HCT116 (cell line): ENCODE data around the gene RUNX2. TPM values are rescaled to one million over a fixed set of nuclear protein-coding genes. Genes with fewer than 3 reads are reported as not detected.
A peak's percentile ranks its signal among the peaks of the same experiment; 100 is the strongest.

Source experiments
- ATAC-seq: fragments of 200-7000 bp; cut with Tn5 transposase; 2 replicates; pipeline ENCODE4 v1.9.1; 2020; ENCODE audit warnings: mild to moderate bottlenecking, moderate library complexity
- BruUV-seq: library from RNA; stranded (reverse); fragments of 400-500 nt; replicated peaks from 2 replicates; lab custom pipeline; 2021; lab: Mats Ljungman, UMichigan
- CTCF ChIA-PET: fragments of 300-600 bp; sonication (Branson Sonifier 250); formaldehyde crosslinking; loops from one replicate; lab custom pipeline; 2021; ENCODE audit warnings: antibody characterized with exemption; lab: Charles Lee
- POLR2A ChIA-PET: fragments of 300-600, 350-600 bp; sonication (Branson Sonifier 250); formaldehyde crosslinking; loops from one replicate; lab custom pipeline; 2021; ENCODE audit warnings: antibody characterized with exemption; lab: Charles Lee
- RAD21 ChIA-PET, 2 experiments: fragments of 300-600 bp; sonication (Branson Sonifier 250); formaldehyde crosslinking; loops; one replicate each; lab custom pipeline; 2023; ENCODE audit warnings: low total read pairs in 2 of 2; ENCODE audit not compliant: uncharacterized antibody in 2 of 2, unreplicated experiment in 2 of 2, low non-redundant PET in 1 of 2; lab: Charles Lee
- DNase-seq: peaks from one replicate; pipeline ENCODE4 v3.0.0-alpha.2; 2010; ENCODE audit warnings: low read depth, low spot score
- H2AFZ ChIP-seq: fragments of 200-600 bp; shearing (Covaris generic), sonication (generic); 2 replicates; pipeline ENCODE4 v1.6.1; 2017; ENCODE audit warnings: low read depth, mixed run types, mixed read lengths, antibody characterized with exemption, low read length; ENCODE audit not compliant: poor library complexity, severe bottlenecking
- H3K27ac ChIP-seq: 2 replicates; pipeline ENCODE4 v1.5.1; 2012; ENCODE audit warnings: low read depth, low read length
- H3K27me3 ChIP-seq: fragments of 200-600 bp; sonication (generic); 2 replicates; pipeline ENCODE4 v1.6.1; 2016; ENCODE audit warnings: mixed run types, low read length, mixed read lengths; ENCODE audit not compliant: insufficient read depth
- H3K36me3 ChIP-seq, 2 experiments: fragments of 200-500 bp in 1 of 2; fragments of 200-600 bp in 1 of 2; sonication (Bioruptor generic) in 1 of 2; sonication (generic) in 1 of 2; 2 replicates each; pipeline versions ENCODE4 v1.5.1 to v1.6.1; 2014 to 2016; ENCODE audit warnings: low read length in 2 of 2, inconsistent platforms in 1 of 2, mixed read lengths in 1 of 2, mixed run types in 1 of 2; ENCODE audit not compliant: insufficient read depth in 2 of 2, control insufficient read depth in 1 of 2
- H3K4me1 ChIP-seq, 2 experiments: fragments of 200-600 bp in 1 of 2; sonication (generic) in 1 of 2; 2 replicates each; pipeline versions ENCODE4 v1.5.1 to v1.6.1; 2012 to 2017; ENCODE audit warnings: low read length in 2 of 2, inconsistent platforms in 1 of 2, mild to moderate bottlenecking in 1 of 2, mixed read lengths in 1 of 2, mixed run types in 1 of 2, moderate library complexity in 1 of 2; ENCODE audit not compliant: insufficient read depth in 2 of 2, control insufficient read depth in 1 of 2
- H3K4me2 ChIP-seq: fragments of 200-600 bp; sonication (generic); 2 replicates; pipeline ENCODE4 v1.6.1; 2017; ENCODE audit warnings: mixed run types, low read length, mixed read lengths
- H3K4me3 ChIP-seq, 2 experiments: fragments of 200-600 bp in 1 of 2; sonication (generic) in 1 of 2; replicated peaks in 1 of 2; 2 replicates each; pipeline ENCODE4 v1.5.1; 2011 to 2016; ENCODE audit warnings: low read length in 2 of 2, control low read depth in 1 of 2, low read depth in 1 of 2, mild to moderate bottlenecking in 1 of 2, mixed read lengths in 1 of 2, mixed run types in 1 of 2
- H3K79me2 ChIP-seq: fragments of 200-600 bp; sonication (generic); 2 replicates; pipeline ENCODE4 v1.6.1; 2017; ENCODE audit warnings: mild to moderate bottlenecking, mixed run types, low read length, moderate library complexity, mixed read lengths; ENCODE audit not compliant: insufficient read depth
- H3K9ac ChIP-seq: fragments of 200-600 bp; sonication (generic); 2 replicates; pipeline ENCODE4 v1.6.1; 2016; ENCODE audit warnings: low read length, mixed read lengths
- H3K9me2 ChIP-seq: fragments of 200-600 bp; sonication (generic), shearing (Covaris generic); 2 replicates; pipeline ENCODE4 v1.6.1; 2017; ENCODE audit warnings: mixed run types, mild to moderate bottlenecking, moderate library complexity; ENCODE audit not compliant: insufficient read depth
- H3K9me3 ChIP-seq, 2 experiments: fragments of 200-500 bp in 1 of 2; fragments of 200-600 bp in 1 of 2; sonication (Bioruptor generic) in 1 of 2; sonication (generic) in 1 of 2; 2 replicates each; pipeline ENCODE4 v1.6.1; 2014 to 2017; ENCODE audit warnings: low read length in 2 of 2, mixed read lengths in 2 of 2, inconsistent platforms in 1 of 2, low read depth in 1 of 2, mild to moderate bottlenecking in 1 of 2, mixed run types in 1 of 2, moderate library complexity in 1 of 2; ENCODE audit not compliant: control insufficient read depth in 1 of 2, insufficient read depth in 1 of 2
- H4K20me1 ChIP-seq: fragments of 200-600 bp; sonication (generic), shearing (Covaris generic); 2 replicates; pipeline ENCODE4 v1.6.1; 2017; ENCODE audit warnings: mixed run types, mild to moderate bottlenecking, moderate library complexity; ENCODE audit not compliant: insufficient read depth
- CBX3 ChIP-seq: IDR thresholded peaks from 2 replicates; pipeline ENCODE4 v1.6.1; 2012; ENCODE audit warnings: low read depth
- CTCF ChIP-seq, 3 experiments: fragments of 200-600 bp in 1 of 3; sonication (generic) in 1 of 3; IDR thresholded peaks in 2 of 3; conservative IDR thresholded peaks in 1 of 3; 2 replicates each; pipeline ENCODE4 v1.5.1; 2012 to 2017; ENCODE audit warnings: low read depth in 2 of 3, low read length in 2 of 3, antibody characterized with exemption in 1 of 3, borderline replicate concordance in 1 of 3, control low read depth in 1 of 3, mild to moderate bottlenecking in 1 of 3, mixed read lengths in 1 of 3, mixed run types in 1 of 3, moderate library complexity in 1 of 3; ENCODE audit not compliant: insufficient read depth in 1 of 3
- EZH2phosphoT487 ChIP-seq: fragments of 200-600 bp; IDR thresholded peaks from 2 replicates; pipeline ENCODE4 v1.6.1; 2018; ENCODE audit warnings: antibody characterized with exemption, borderline replicate concordance
- FOSL1 ChIP-seq: IDR thresholded peaks from 2 replicates; pipeline ENCODE4 v1.6.1; 2012; ENCODE audit warnings: low read depth
- SIN3A ChIP-seq: IDR thresholded peaks from 2 replicates; pipeline ENCODE4 v1.6.1; 2012; ENCODE audit warnings: low read depth
- SP1 ChIP-seq: IDR thresholded peaks from 2 replicates; pipeline ENCODE4 v1.6.1; 2012; ENCODE audit warnings: low read depth
- YY1 ChIP-seq: IDR thresholded peaks from 2 replicates; pipeline ENCODE4 v1.6.1; 2011; ENCODE audit warnings: low read length, low read depth, moderate library complexity, mild to moderate bottlenecking; ENCODE audit not compliant: insufficient replicate concordance; ENCODE audit errors: extremely low read depth
- intact Hi-C: fragments of 100-400 bp; cut with micrococcal nuclease; formaldehyde crosslinking; loops from 2 replicates; pipeline ENCODE4 v1.10.0; 2022
- total RNA-seq: library from RNA; stranded (reverse); gene quantifications from one replicate; pipeline ENCODE4 v1.2.1, GENCODE V29; 2021; ENCODE audit not compliant: unreplicated experiment

RUNX2 gene
- total RNA-seq, 1 experiment from 2014 or later: 1.1 TPM

GRCh38 chr6:45566882-45567281 is 238.8 kb downstream of the RUNX2 start:
- Histone ChIP-seq H3K9me2 (no peaks in the 10 kb centered on the region), H3K4me2 (peak overlapping the region; percentile 55), H3K79me2 (no peaks in the 10 kb centered on the region), H3K27ac (no peak overlapping the region), H2AFZ (peak overlapping the region; percentile 23), H3K27me3 (no peaks in the 10 kb centered on the region), H3K9ac (no peak overlapping the region), H3K9me3 (no peaks in the 10 kb centered on the region), H4K20me1 (no peaks in the 10 kb centered on the region), H3K4me3 (no peak overlapping the region), H3K4me1 (peaks cover 8 to 46% of the 10 kb centered on the region in 2 experiments; a peak in 3 of 4 replicates), H3K36me3 (no peaks in the 10 kb centered on the region)
- ChIA-PET POLR2A (no interaction called here), CTCF (no interaction called here), RAD21 (no interaction called here)
- no TSS peak for BruUV-seq
- TF ChIP-seq SP1: peak; percentile 56; the same call in 1 of the 2 replicates
- 0 out of 2 replicates have a peak, but pooled peaks have one; percentile 29 for TF ChIP-seq CBX3
- no peak for TF ChIP-seq FOSL1
- peak; percentile 63 for DNase-seq
- peak; percentile 78 for ATAC-seq
- intact Hi-C loops: no loop called here

- Histone ChIP-seq H3K9me3 (no peaks in the 10 kb centered on the region), H3K4me3 (no peak overlapping the region), H3K4me2 (no peak overlapping the region), H3K36me3 (no peaks in the 10 kb centered on the region), H3K4me1 (peaks cover 8 to 46% of the 10 kb centered on the region in 2 experiments; a peak in 3 of 4 replicates), H3K79me2 (no peaks in the 10 kb centered on the region), H3K9me2 (no peaks in the 10 kb centered on the region), H3K9ac (no peak overlapping the region), H3K27ac (no peak overlapping the region), H3K27me3 (no peaks in the 10 kb centered on the region), H4K20me1 (no peaks in the 10 kb centered on the region), H2AFZ (no peak overlapping the region)
- ATAC-seq (no peak), DNase-seq (no peak)
- TF ChIP-seq YY1 (no peak), EZH2phosphoT487 (no peak), FOSL1 (no peak), CTCF (IDR thresholded peaks at IDR 0.05 in 2 of 3, conservative IDR thresholded peaks at IDR 0.05 in 1 of 3; ENCODE audit: borderline replicate concordance in 1 of 3, insufficient read depth in 1 of 3, low read depth in 2 of 3, low read length in 2 of 3) (no peak), SIN3A (no peak)
- intact Hi-C loops: no loop called here
- ChIA-PET CTCF (no interaction called here), POLR2A (no interaction called here), RAD21 (no interaction called here)
- BruUV-seq: no TSS peak
Observed at GRCh38 chr6:45567879-45568278, 239.7 kb downstream of the RUNX2 start.
